Neuron (in vitro differentiated cells): ENCODE measurements around the gene TUBGCP6.

Source experiments
- H2AFZ ChIP-seq: one replicate; pipeline ENCODE4 v1.6.1; 2013; ENCODE audit warnings: low read depth, mild to moderate bottlenecking, inconsistent platforms, low read length, moderate library complexity
- H3K27me3 ChIP-seq: one replicate; pipeline ENCODE4 v1.6.1; 2013; ENCODE audit warnings: low read length; ENCODE audit not compliant: insufficient read depth
- H3K36me3 ChIP-seq: one replicate; pipeline ENCODE4 v1.6.1; 2013; ENCODE audit warnings: low read length; ENCODE audit not compliant: insufficient read depth
- H3K4me1 ChIP-seq: one replicate; pipeline ENCODE4 v1.6.1; 2013; ENCODE audit warnings: low read length; ENCODE audit not compliant: insufficient read depth
- H3K4me3 ChIP-seq: 2 replicates; pipeline ENCODE4 v1.5.1; 2013; ENCODE audit warnings: mild to moderate bottlenecking, low read length, moderate library complexity
- H3K9me3 ChIP-seq: one replicate; pipeline ENCODE4 v1.6.1; 2013; ENCODE audit warnings: low read length

Gene TUBGCP6

GRCh38 chr22:50226875-50227165, 18.0 kb downstream of the TUBGCP6 start:
- peaks cover 53% of the 10 kb centered on the region for H3K36me3 ChIP-seq
- no peak overlapping the region for H3K4me3 ChIP-seq
- H3K9me3 ChIP-seq = no peaks in the 10 kb centered on the region
- H3K4me1 ChIP-seq = no peaks in the 10 kb centered on the region
- H3K27me3 ChIP-seq = no peaks in the 10 kb centered on the region
- H2AFZ ChIP-seq = no peak overlapping the region

GRCh38 chr22:50226063-50226874, 18.6 kb downstream of the TUBGCP6 start:
- Histone ChIP-seq H3K4me1 (no peaks in the 10 kb centered on the region), H2AFZ (no peak overlapping the region), H3K27me3 (no peaks in the 10 kb centered on the region), H3K4me3 (no peak overlapping the region), H3K9me3 (no peaks in the 10 kb centered on the region), H3K36me3 (peaks cover 59% of the 10 kb centered on the region)

GRCh38 chr22:50225200-50225969, 19.4 kb downstream of the TUBGCP6 start:
- Histone ChIP-seq H2AFZ (no peak overlapping the region), H3K4me3 (no peak overlapping the region), H3K4me1 (no peaks in the 10 kb centered on the region), H3K9me3 (no peaks in the 10 kb centered on the region), H3K27me3 (no peaks in the 10 kb centered on the region), H3K36me3 (peaks cover 67% of the 10 kb centered on the region)

- Histone ChIP-seq H3K4me3 (no peak overlapping the region), H2AFZ (no peak overlapping the region), H3K4me1 (no peaks in the 10 kb centered on the region), H3K9me3 (no peaks in the 10 kb centered on the region), H3K27me3 (no peaks in the 10 kb centered on the region), H3K36me3 (peaks cover 70% of the 10 kb centered on the region)
Measured at GRCh38 chr22:50224071-50224470, 20.8 kb downstream of the TUBGCP6 start.

GRCh38 chr22:50222508-50222907, 22.3 kb downstream of the TUBGCP6 start:
- H3K4me3 ChIP-seq = no peak overlapping the region
- H3K4me1 ChIP-seq = no peaks in the 10 kb centered on the region
- H3K27me3 ChIP-seq = no peaks in the 10 kb centered on the region
- H3K36me3 ChIP-seq = peaks cover 75% of the 10 kb centered on the region
- no peaks in the 10 kb centered on the region for H3K9me3 ChIP-seq
- H2AFZ ChIP-seq = no peak overlapping the region

- no peak overlapping the region for H3K4me3 ChIP-seq
- no peaks in the 10 kb centered on the region for H3K27me3 ChIP-seq
- no peaks in the 10 kb centered on the region for H3K9me3 ChIP-seq
- peaks cover 78% of the 10 kb centered on the region for H3K36me3 ChIP-seq
- no peak overlapping the region for H2AFZ ChIP-seq
- H3K4me1 ChIP-seq = no peaks in the 10 kb centered on the region
Measured at GRCh38 chr22:50221410-50222300, 23.2 kb downstream of the TUBGCP6 start.

- Histone ChIP-seq H3K9me3 (no peaks in the 10 kb centered on the region), H2AFZ (no peak overlapping the region), H3K36me3 (peaks cover 81% of the 10 kb centered on the region), H3K4me3 (no peak overlapping the region), H3K27me3 (no peaks in the 10 kb centered on the region), H3K4me1 (no peaks in the 10 kb centered on the region)
Measured at GRCh38 chr22:50220603-50221409, 24.0 kb downstream of the TUBGCP6 start.

GRCh38 chr22:50219800-50220602, 24.8 kb downstream of the TUBGCP6 start:
- Histone ChIP-seq H2AFZ (no peak overlapping the region), H3K27me3 (no peaks in the 10 kb centered on the region), H3K4me3 (no peak overlapping the region), H3K4me1 (no peaks in the 10 kb centered on the region), H3K9me3 (no peaks in the 10 kb centered on the region), H3K36me3 (peaks cover 80% of the 10 kb centered on the region)

GRCh38 chr22:50218996-50219727, 25.7 kb downstream of the TUBGCP6 start:
- Histone ChIP-seq H3K27me3 (no peaks in the 10 kb centered on the region), H3K4me3 (no peak overlapping the region), H3K9me3 (no peaks in the 10 kb centered on the region), H2AFZ (no peak overlapping the region), H3K36me3 (peaks cover 78% of the 10 kb centered on the region), H3K4me1 (no peaks in the 10 kb centered on the region)

GRCh38 chr22:50218153-50218995, 26.4 kb downstream of the TUBGCP6 start:
- Histone ChIP-seq H3K4me3 (no peak overlapping the region), H3K9me3 (no peaks in the 10 kb centered on the region), H3K27me3 (no peaks in the 10 kb centered on the region), H2AFZ (no peak overlapping the region), H3K4me1 (no peaks in the 10 kb centered on the region), H3K36me3 (peaks cover 79% of the 10 kb centered on the region)
